NB4 (cell line): ENCODE results near the gene MAMLD1.

Experiments used
- MYC ChIP-seq: IDR thresholded peaks from 2 replicates; pipeline ENCODE4 v1.6.1; 2011; ENCODE audit warnings: low read depth, low read length
- POLR2A ChIP-seq: IDR thresholded peaks from 2 replicates; pipeline ENCODE4 v1.6.1; 2011; ENCODE audit warnings: mild to moderate bottlenecking; ENCODE audit not compliant: insufficient read length; ENCODE audit errors: extremely low read depth
- TF ChIP-seq, protein P1 (sequence below): IDR thresholded peaks from one replicate; pipeline ENCODE4 v1.5.1; 2012; ENCODE audit warnings: low read depth, low read length
- TF ChIP-seq, protein P2 (sequence below): IDR thresholded peaks from 2 replicates; pipeline ENCODE4 v1.6.1; 2011; ENCODE audit warnings: low read depth, low read length

GRCh38 chrX:150548684-150549083 lies 185.6 kb downstream of the MAMLD1 start:
- TF ChIP-seq, protein P1, sequence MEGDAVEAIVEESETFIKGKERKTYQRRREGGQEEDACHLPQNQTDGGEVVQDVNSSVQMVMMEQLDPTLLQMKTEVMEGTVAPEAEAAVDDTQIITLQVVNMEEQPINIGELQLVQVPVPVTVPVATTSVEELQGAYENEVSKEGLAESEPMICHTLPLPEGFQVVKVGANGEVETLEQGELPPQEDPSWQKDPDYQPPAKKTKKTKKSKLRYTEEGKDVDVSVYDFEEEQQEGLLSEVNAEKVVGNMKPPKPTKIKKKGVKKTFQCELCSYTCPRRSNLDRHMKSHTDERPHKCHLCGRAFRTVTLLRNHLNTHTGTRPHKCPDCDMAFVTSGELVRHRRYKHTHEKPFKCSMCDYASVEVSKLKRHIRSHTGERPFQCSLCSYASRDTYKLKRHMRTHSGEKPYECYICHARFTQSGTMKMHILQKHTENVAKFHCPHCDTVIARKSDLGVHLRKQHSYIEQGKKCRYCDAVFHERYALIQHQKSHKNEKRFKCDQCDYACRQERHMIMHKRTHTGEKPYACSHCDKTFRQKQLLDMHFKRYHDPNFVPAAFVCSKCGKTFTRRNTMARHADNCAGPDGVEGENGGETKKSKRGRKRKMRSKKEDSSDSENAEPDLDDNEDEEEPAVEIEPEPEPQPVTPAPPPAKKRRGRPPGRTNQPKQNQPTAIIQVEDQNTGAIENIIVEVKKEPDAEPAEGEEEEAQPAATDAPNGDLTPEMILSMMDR, result no peak
- no peak for TF ChIP-seq POLR2A
- TF ChIP-seq MYC, result no peak
- TF ChIP-seq, protein P2, sequence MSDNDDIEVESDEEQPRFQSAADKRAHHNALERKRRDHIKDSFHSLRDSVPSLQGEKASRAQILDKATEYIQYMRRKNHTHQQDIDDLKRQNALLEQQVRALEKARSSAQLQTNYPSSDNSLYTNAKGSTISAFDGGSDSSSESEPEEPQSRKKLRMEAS, result no peak
